Keratinocyte (primary cell): Measurements from ENCODE around the gene TRAPPC3L.

Experiments used
- CTCF ChIP-seq, 3 experiments: IDR thresholded peaks in 1 of 3; conservative IDR thresholded peaks in 1 of 3; optimal IDR thresholded peaks in 1 of 3; 2 replicates in 2 of 3; 3 replicates in 1 of 3; pipeline versions ENCODE3 to v1.5.1; 2011; ENCODE audit warnings: low read length in 3 of 3, mild to moderate bottlenecking in 3 of 3, moderate library complexity in 2 of 3, control low read depth in 1 of 3, inconsistent platforms in 1 of 3; ENCODE audit not compliant: insufficient read depth in 2 of 3; ENCODE audit errors: extremely low read depth in 1 of 3
- EZH2 ChIP-seq: IDR thresholded peaks from one replicate; pipeline ENCODE4 v1.6.1; 2012; ENCODE audit warnings: inconsistent platforms, mild to moderate bottlenecking, low read length, moderate library complexity

GRCh38 chr6:116468293-116468692 lies 77.2 kb downstream of the TRAPPC3L start:
- TF ChIP-seq CTCF (optimal IDR thresholded peaks at IDR 0.05 in 1 of 3, IDR thresholded peaks at IDR 0.05 in 1 of 3, conservative IDR thresholded peaks at IDR 0.05 in 1 of 3; ENCODE audit: extremely low read depth in 1 of 3, insufficient read depth in 2 of 3, low read length in 3 of 3) = no peak
- no peak for TF ChIP-seq EZH2
